ENCODE results near the gene TMEM80.

- TF ChIP-seq POLR2AphosphoS5 (IDR thresholded peaks at IDR 0.05) (no peak), POLR2A (IDR thresholded peaks at IDR 0.05) (no peak)
These were observed 7.9 kb downstream of the TMEM80 start for GRCh38 chr11:703506-703905.
